ENCODE measurements around the gene KAZN.

The KAZN gene

DNA sequence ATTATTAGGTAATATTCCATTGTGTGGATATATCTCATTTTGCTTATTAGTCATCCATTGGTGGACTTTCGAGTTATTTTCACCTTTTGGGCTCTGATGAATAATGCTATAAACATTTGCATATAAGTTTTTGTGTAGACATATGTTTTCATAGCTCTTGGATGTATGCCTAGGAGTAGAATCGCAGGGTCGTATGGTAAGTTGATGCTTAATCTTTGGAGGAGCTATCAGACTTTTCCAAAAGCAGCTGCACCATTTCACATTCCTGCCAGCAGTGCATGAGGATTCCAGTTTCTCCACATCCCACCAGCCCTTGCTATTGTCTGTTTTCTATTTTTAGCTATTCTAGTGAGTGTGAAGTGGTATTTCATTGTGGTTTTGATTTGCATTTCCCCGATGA is 434.8 kb downstream of the KAZN start:
- POLR2A ChIA-PET: no interaction called here

DNA sequence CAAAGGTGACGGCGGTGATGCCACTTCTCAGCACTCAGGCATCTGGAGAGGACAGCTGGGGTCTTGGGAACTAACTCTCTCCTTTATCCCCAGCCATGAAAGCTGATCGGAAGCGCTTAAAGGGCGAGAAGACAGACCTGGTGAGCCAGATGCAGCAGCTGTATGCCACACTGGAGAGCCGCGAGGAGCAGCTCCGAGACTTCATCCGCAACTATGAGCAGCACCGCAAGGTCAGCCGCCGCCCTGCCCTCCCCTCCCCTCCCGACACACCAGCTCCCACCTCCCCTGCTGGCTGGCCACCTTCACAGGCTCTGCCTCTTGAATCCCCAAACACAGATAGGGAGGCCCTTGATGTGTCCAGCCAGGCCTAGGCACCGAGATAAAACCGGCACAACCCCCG is 436.2 kb downstream of the KAZN start:
- H3K9me3 ChIP-seq (ENCODE audit: control insufficient read depth, insufficient read depth, low read depth, low read length): no peaks in the 10 kb centered on the region
- H3K4me1 ChIP-seq (ENCODE audit: control insufficient read depth, insufficient read depth, low read length): no peaks in the 10 kb centered on the region
- H3K4me3 ChIP-seq (ENCODE audit: low read depth, low read length): no peak overlapping the region
- H3K36me3 ChIP-seq (ENCODE audit: control insufficient read depth in 2 of 2, insufficient read depth in 1 of 2, low read length in 2 of 2): peaks cover 0 to 31% of the 10 kb centered on the region in 2 experiments; a peak in 1 of 3 replicates
- H3K27ac ChIP-seq (ENCODE audit: extremely low read depth, low read depth, low read length): no peak overlapping the region
- CTCF ChIA-PET: interaction anchor here (1.4 kb wide), 1 partner anchor 9 kb away, joined by 5 read pairs; no protein-coding TSS in a partner anchor
- no peak for TF ChIP-seq ZNF121 (tag by site-specific recombination; IDR thresholded peaks at IDR 0.05)
- no peak for TF ChIP-seq MZF1 (tag by site-specific recombination; IDR thresholded peaks at IDR 0.05; ENCODE audit: borderline replicate concordance)
- TF ChIP-seq, protein P1, sequence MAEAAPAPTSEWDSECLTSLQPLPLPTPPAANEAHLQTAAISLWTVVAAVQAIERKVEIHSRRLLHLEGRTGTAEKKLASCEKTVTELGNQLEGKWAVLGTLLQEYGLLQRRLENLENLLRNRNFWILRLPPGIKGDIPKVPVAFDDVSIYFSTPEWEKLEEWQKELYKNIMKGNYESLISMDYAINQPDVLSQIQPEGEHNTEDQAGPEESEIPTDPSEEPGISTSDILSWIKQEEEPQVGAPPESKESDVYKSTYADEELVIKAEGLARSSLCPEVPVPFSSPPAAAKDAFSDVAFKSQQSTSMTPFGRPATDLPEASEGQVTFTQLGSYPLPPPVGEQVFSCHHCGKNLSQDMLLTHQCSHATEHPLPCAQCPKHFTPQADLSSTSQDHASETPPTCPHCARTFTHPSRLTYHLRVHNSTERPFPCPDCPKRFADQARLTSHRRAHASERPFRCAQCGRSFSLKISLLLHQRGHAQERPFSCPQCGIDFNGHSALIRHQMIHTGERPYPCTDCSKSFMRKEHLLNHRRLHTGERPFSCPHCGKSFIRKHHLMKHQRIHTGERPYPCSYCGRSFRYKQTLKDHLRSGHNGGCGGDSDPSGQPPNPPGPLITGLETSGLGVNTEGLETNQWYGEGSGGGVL (tag by site-specific recombination; IDR thresholded peaks at IDR 0.05): no peak
- no peak for TF ChIP-seq ZNF473 (tag by site-specific recombination; IDR thresholded peaks at IDR 0.05)
- no peak for TF ChIP-seq ZFP41 (tag by site-specific recombination; IDR thresholded peaks at IDR 0.05; ENCODE audit: borderline replicate concordance)
- POLR2A ChIA-PET: no interaction called here

More for the DNA sequence above, 434.8 kb downstream of the KAZN start:
- H3K4me1 ChIP-seq (ENCODE audit: control insufficient read depth, insufficient read depth, low read length): no peaks in the 10 kb centered on the region
- TF ChIP-seq ZBTB8A (tag by site-specific recombination; IDR thresholded peaks at IDR 0.05): no peak
- TF ChIP-seq ZEB2 (tag by site-specific recombination; IDR thresholded peaks at IDR 0.05): no peak
- TF ChIP-seq ZNF426 (tag by site-specific recombination; IDR thresholded peaks at IDR 0.05): no peak
- TF ChIP-seq, protein P2, sequence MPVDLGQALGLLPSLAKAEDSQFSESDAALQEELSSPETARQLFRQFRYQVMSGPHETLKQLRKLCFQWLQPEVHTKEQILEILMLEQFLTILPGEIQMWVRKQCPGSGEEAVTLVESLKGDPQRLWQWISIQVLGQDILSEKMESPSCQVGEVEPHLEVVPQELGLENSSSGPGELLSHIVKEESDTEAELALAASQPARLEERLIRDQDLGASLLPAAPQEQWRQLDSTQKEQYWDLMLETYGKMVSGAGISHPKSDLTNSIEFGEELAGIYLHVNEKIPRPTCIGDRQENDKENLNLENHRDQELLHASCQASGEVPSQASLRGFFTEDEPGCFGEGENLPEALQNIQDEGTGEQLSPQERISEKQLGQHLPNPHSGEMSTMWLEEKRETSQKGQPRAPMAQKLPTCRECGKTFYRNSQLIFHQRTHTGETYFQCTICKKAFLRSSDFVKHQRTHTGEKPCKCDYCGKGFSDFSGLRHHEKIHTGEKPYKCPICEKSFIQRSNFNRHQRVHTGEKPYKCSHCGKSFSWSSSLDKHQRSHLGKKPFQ (tag by site-specific recombination; IDR thresholded peaks at IDR 0.05): 0 out of 2 replicates have a peak, but pooled peaks have one; percentile 13
- no peak for TF ChIP-seq ZNF555 (tag by site-specific recombination; conservative IDR thresholded peaks at IDR 0.05)
- no peak for TF ChIP-seq ZNF174 (tag by site-specific recombination; IDR thresholded peaks at IDR 0.05)
- H3K27ac ChIP-seq (ENCODE audit: extremely low read depth, low read depth, low read length): no peak overlapping the region
- peaks cover 0 to 22% of the 10 kb centered on the region in 2 experiments; a peak in 1 of 3 replicates for H3K36me3 ChIP-seq (ENCODE audit: control insufficient read depth in 2 of 2, insufficient read depth in 1 of 2, low read length in 2 of 2)
- CTCF ChIA-PET: interaction anchor here (0.6 to 1.1 kb wide), 2 partner anchors 10 to 242 kb away, joined by 3 to 5 read pairs; no protein-coding TSS in a partner anchor
- no peak overlapping the region for H3K4me3 ChIP-seq (ENCODE audit: low read depth, low read length)
- no peaks in the 10 kb centered on the region for H3K9me3 ChIP-seq (ENCODE audit: control insufficient read depth, insufficient read depth, low read depth, low read length)

DNA sequence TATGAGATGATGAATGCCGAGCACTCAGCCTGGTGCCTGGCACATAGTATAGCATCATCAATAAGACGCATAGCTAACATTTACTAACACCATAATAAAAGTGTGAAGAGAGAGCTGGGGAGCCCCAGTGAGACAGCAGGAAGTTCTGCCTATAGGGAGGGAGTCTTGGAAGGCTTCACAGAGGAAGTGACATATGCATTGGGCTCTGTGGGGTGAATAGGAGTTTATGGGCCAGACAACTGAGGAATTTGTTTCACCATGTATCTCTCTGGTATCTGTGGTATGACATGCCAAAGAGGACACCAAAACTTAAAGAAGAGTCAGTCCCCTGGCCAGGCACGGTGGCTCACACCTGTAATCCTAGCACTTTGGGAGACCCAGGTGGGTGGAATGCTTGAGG is 436.8 kb downstream of the KAZN start:
- POLR2A ChIA-PET: no interaction called here
- CTCF ChIA-PET: interaction anchor here (1.4 to 1.5 kb wide), 2 partner anchors 7 to 10 kb away, joined by 5 to 6 read pairs; no protein-coding TSS in a partner anchor
- Histone ChIP-seq H3K4me1 (ENCODE audit: control insufficient read depth, insufficient read depth, low read length) (no peaks in the 10 kb centered on the region), H3K4me3 (ENCODE audit: low read depth, low read length) (no peak overlapping the region), H3K9me3 (ENCODE audit: control insufficient read depth, insufficient read depth, low read depth, low read length) (no peaks in the 10 kb centered on the region), H3K27ac (ENCODE audit: extremely low read depth, low read depth, low read length) (no peak overlapping the region), H3K36me3 (ENCODE audit: control insufficient read depth in 2 of 2, insufficient read depth in 1 of 2, low read length in 2 of 2) (peaks cover 0 to 31% of the 10 kb centered on the region in 2 experiments; a peak in 1 of 3 replicates)
- no peak for TF ChIP-seq ZNF501 (tag by site-specific recombination; IDR thresholded peaks at IDR 0.05)
- no peak for TF ChIP-seq ZNF830 (tag by site-specific recombination; IDR thresholded peaks at IDR 0.05; ENCODE audit: low read depth)
- TF ChIP-seq, protein P3, sequence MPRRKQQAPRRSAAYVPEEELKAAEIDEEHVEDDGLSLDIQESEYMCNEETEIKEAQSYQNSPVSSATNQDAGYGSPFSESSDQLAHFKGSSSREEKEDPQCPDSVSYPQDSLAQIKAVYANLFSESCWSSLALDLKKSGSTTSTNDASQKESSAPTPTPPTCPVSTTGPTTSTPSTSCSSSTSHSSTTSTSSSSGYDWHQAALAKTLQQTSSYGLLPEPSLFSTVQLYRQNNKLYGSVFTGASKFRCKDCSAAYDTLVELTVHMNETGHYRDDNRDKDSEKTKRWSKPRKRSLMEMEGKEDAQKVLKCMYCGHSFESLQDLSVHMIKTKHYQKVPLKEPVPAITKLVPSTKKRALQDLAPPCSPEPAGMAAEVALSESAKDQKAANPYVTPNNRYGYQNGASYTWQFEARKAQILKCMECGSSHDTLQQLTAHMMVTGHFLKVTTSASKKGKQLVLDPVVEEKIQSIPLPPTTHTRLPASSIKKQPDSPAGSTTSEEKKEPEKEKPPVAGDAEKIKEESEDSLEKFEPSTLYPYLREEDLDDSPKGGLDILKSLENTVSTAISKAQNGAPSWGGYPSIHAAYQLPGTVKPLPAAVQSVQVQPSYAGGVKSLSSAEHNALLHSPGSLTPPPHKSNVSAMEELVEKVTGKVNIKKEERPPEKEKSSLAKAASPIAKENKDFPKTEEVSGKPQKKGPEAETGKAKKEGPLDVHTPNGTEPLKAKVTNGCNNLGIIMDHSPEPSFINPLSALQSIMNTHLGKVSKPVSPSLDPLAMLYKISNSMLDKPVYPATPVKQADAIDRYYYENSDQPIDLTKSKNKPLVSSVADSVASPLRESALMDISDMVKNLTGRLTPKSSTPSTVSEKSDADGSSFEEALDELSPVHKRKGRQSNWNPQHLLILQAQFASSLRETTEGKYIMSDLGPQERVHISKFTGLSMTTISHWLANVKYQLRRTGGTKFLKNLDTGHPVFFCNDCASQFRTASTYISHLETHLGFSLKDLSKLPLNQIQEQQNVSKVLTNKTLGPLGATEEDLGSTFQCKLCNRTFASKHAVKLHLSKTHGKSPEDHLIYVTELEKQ (tag by site-specific recombination; IDR thresholded peaks at IDR 0.05; ENCODE audit: borderline replicate concordance): no peak
- TF ChIP-seq ZFP3 (tag by site-specific recombination; IDR thresholded peaks at IDR 0.05; ENCODE audit: low read depth): peak; percentile 83

Measured in HEK293 (cell line).